H1 (cell line): ENCODE measurements around the gene ADPRH. TPM values are rescaled to one million over a fixed set of nuclear protein-coding genes. Genes with fewer than 3 reads are reported as not detected.

Source experiments
- CTCF ChIA-PET: fragments of 300-600 bp; sonication (Branson Sonifier 250); formaldehyde crosslinking; loops from one replicate; lab custom pipeline; 2021; ENCODE audit not compliant: partially characterized antibody; lab: Charles Lee
- POLR2A ChIA-PET: fragments of 300-600 bp; sonication (Branson Sonifier 250); formaldehyde crosslinking; loops from one replicate; lab custom pipeline; 2021; ENCODE audit warnings: inconsistent platforms; ENCODE audit not compliant: partially characterized antibody; lab: Charles Lee
- DNase-seq, 2 experiments: peaks; one replicate each; pipeline versions ENCODE4 v3.0.0 to v3.0.0-alpha.2; 2010 to 2022; ENCODE audit warnings: low spot score in 2 of 2, low read depth in 1 of 2, mixed read lengths in 1 of 2
- FAIRE-seq: peaks from 2 replicates; lab custom pipeline; 2011; peaks lifted over from hg19 to GRCh38; lab: Jason Lieb, UNC
- H2AFZ ChIP-seq: 2 replicates; pipeline ENCODE4 v1.8.1; 2012; ENCODE audit warnings: low read length, inconsistent platforms
- H2AK5ac ChIP-seq: 2 replicates; pipeline ENCODE4 v1.6.1; 2013; ENCODE audit warnings: low read depth, low read length
- H2BK120ac ChIP-seq: replicated peaks from 2 replicates; pipeline ENCODE3; 2013; ENCODE audit warnings: low read depth, low read length, inconsistent platforms
- H2BK12ac ChIP-seq: 2 replicates; pipeline ENCODE4 v1.6.1; 2013; ENCODE audit warnings: low read depth, low read length
- H2BK15ac ChIP-seq: 2 replicates; pipeline ENCODE4 v1.6.1; 2013; ENCODE audit warnings: low read length
- H2BK20ac ChIP-seq: 2 replicates; pipeline ENCODE4 v1.6.1; 2013; ENCODE audit warnings: low read length
- H2BK5ac ChIP-seq: 2 replicates; pipeline ENCODE4 v1.6.1; 2013; ENCODE audit warnings: low read depth, low read length
- H3K14ac ChIP-seq: 2 replicates; pipeline ENCODE4 v1.6.1; 2013; ENCODE audit warnings: inconsistent platforms; ENCODE audit not compliant: insufficient read length
- H3K18ac ChIP-seq: 2 replicates; pipeline ENCODE4 v1.6.1; 2013; ENCODE audit warnings: low read length; ENCODE audit errors: extremely low read depth
- H3K23ac ChIP-seq: 2 replicates; pipeline ENCODE4 v1.6.1; 2013; ENCODE audit warnings: inconsistent platforms; ENCODE audit not compliant: insufficient read length
- H3K23me2 ChIP-seq: 2 replicates; pipeline ENCODE4 v1.6.1; 2013; ENCODE audit warnings: low read depth, low read length
- H3K27ac ChIP-seq: 2 replicates; pipeline ENCODE4 v1.6.1; 2011; ENCODE audit warnings: low read depth, low read length, inconsistent platforms
- H3K27me3 ChIP-seq, 4 experiments: replicated peaks in 1 of 4; 1 replicate in 1 of 4; 2 replicates in 3 of 4; pipeline versions ENCODE4 v1.6.1 to v1.8.1; 2011 to 2013; ENCODE audit warnings: low read length in 3 of 4, mild to moderate bottlenecking in 3 of 4, inconsistent platforms in 2 of 4, mixed read lengths in 2 of 4, moderate library complexity in 1 of 4; ENCODE audit not compliant: control insufficient read depth in 3 of 4, insufficient read depth in 3 of 4; ENCODE audit errors: extremely low read depth in 1 of 4
- H3K36me3 ChIP-seq, 4 experiments: 2 replicates each; pipeline versions ENCODE4 v1.6.1 to v1.8.1; 2011 to 2013; ENCODE audit warnings: mild to moderate bottlenecking in 4 of 4, low read length in 3 of 4, moderate library complexity in 2 of 4, control low read depth in 1 of 4, inconsistent platforms in 1 of 4; ENCODE audit not compliant: insufficient read depth in 4 of 4, control insufficient read depth in 2 of 4
- H3K4ac ChIP-seq: replicated peaks from 2 replicates; pipeline ENCODE3; 2013; ENCODE audit warnings: low read length, low read depth, mixed read lengths, inconsistent platforms; ENCODE audit not compliant: insufficient read length
- H3K4me1 ChIP-seq, 4 experiments: replicated peaks in 1 of 4; 1 replicate in 1 of 4; 2 replicates in 3 of 4; pipeline versions ENCODE4 v1.6.1 to v1.8.1; 2011 to 2013; ENCODE audit warnings: low read length in 3 of 4, inconsistent platforms in 2 of 4, mixed read lengths in 1 of 4; ENCODE audit not compliant: insufficient read depth in 4 of 4, control insufficient read depth in 3 of 4
- H3K4me2 ChIP-seq, 2 experiments: 2 replicates each; pipeline versions ENCODE4 v1.6.1 to v1.8.1; 2011 to 2013; ENCODE audit warnings: low read depth in 2 of 2, low read length in 2 of 2, control low read depth in 1 of 2, inconsistent platforms in 1 of 2, mild to moderate bottlenecking in 1 of 2; ENCODE audit not compliant: insufficient read depth in 1 of 2
- H3K4me3 ChIP-seq, 4 experiments: fragments of 200-600, 300-600 bp in 1 of 4; sonication (generic), shearing (Covaris generic), sonication (Bioruptor Twin) in 1 of 4; 2 replicates each; pipeline versions ENCODE4 v1.5.1 to v1.8.1; 2011 to 2016; ENCODE audit warnings: low read length in 4 of 4, low read depth in 3 of 4, control low read depth in 2 of 4, inconsistent platforms in 2 of 4, mild to moderate bottlenecking in 2 of 4, mixed read lengths in 1 of 4, moderate library complexity in 1 of 4; ENCODE audit not compliant: insufficient read depth in 2 of 4; ENCODE audit errors: extremely low read depth in 1 of 4
- H3K56ac ChIP-seq: replicated peaks from 2 replicates; pipeline ENCODE3; 2013; ENCODE audit warnings: low read depth, mild to moderate bottlenecking, mixed read lengths, low read length, inconsistent platforms; ENCODE audit not compliant: insufficient read length
- H3K79me1 ChIP-seq: 2 replicates; pipeline ENCODE4 v1.6.1; 2013; ENCODE audit warnings: low read depth, low read length, control low read depth
- H3K79me2 ChIP-seq, 2 experiments: 2 replicates each; pipeline versions ENCODE4 v1.6.1 to v1.8.1; 2012 to 2013; ENCODE audit warnings: low read length in 2 of 2, mild to moderate bottlenecking in 2 of 2, inconsistent platforms in 1 of 2; ENCODE audit not compliant: insufficient read depth in 2 of 2, control insufficient read depth in 1 of 2
- H3K9ac ChIP-seq, 4 experiments: replicated peaks in 1 of 4; 1 replicate in 1 of 4; 2 replicates in 3 of 4; pipeline versions ENCODE4 v1.6.1 to v1.8.1; 2011 to 2013; ENCODE audit warnings: low read depth in 3 of 4, low read length in 3 of 4, control low read depth in 2 of 4, mild to moderate bottlenecking in 2 of 4, moderate library complexity in 2 of 4, inconsistent platforms in 1 of 4; ENCODE audit errors: extremely low read depth in 1 of 4
- H3K9me3 ChIP-seq, 2 experiments: 2 replicates each; pipeline versions ENCODE4 v1.6.1 to v1.8.1; 2012 to 2013; ENCODE audit warnings: mild to moderate bottlenecking in 2 of 2, moderate library complexity in 2 of 2, control low read depth in 1 of 2, inconsistent platforms in 1 of 2, low read depth in 1 of 2, low read length in 1 of 2, mixed read lengths in 1 of 2; ENCODE audit not compliant: insufficient read depth in 2 of 2
- H4K20me1 ChIP-seq, 2 experiments: replicated peaks in 1 of 2; 2 replicates each; pipeline versions ENCODE3 to v1.8.1; 2011 to 2013; ENCODE audit warnings: inconsistent platforms in 2 of 2, low read length in 2 of 2, mild to moderate bottlenecking in 1 of 2; ENCODE audit not compliant: insufficient read depth in 2 of 2, control insufficient read depth in 1 of 2
- H4K5ac ChIP-seq: 2 replicates; pipeline ENCODE4 v1.6.1; 2013; ENCODE audit warnings: low read length, low read depth, mixed read lengths, inconsistent platforms; ENCODE audit not compliant: insufficient read length
- H4K8ac ChIP-seq: 2 replicates; pipeline ENCODE4 v1.8.0; 2013; ENCODE audit warnings: mild to moderate bottlenecking, moderate library complexity, low read length, inconsistent platforms; ENCODE audit not compliant: insufficient read depth; ENCODE audit errors: extremely low read depth
- H4K91ac ChIP-seq: replicated peaks from 2 replicates; pipeline ENCODE3; 2013; ENCODE audit warnings: low read length, mixed read lengths, inconsistent platforms; ENCODE audit not compliant: insufficient read length
- ASH2L ChIP-seq: fragments of 200-600, 300-600 bp; sonication (generic); IDR thresholded peaks from one replicate; pipeline ENCODE4 v1.7.1; 2017; ENCODE audit warnings: low read length
- CREB1 ChIP-seq: IDR thresholded peaks from 2 replicates; pipeline ENCODE4 v1.6.1; 2012; ENCODE audit warnings: inconsistent platforms
- EGR1 ChIP-seq: IDR thresholded peaks from 2 replicates; pipeline ENCODE4 v1.6.1; 2011; ENCODE audit warnings: low read depth, low read length, borderline replicate concordance
- EZH2 ChIP-seq: fragments of 200-600 bp; sonication (generic); IDR thresholded peaks from 2 replicates; pipeline ENCODE4 v1.7.1; 2012; ENCODE audit warnings: low read depth, mild to moderate bottlenecking, moderate library complexity, low read length, inconsistent platforms; ENCODE audit not compliant: severe bottlenecking
- HDAC2 ChIP-seq, 2 experiments: fragments of 300-600 bp in 1 of 2; sonication (generic) in 1 of 2; IDR thresholded peaks; 2 replicates each; pipeline ENCODE4 v1.6.1; 2011 to 2012; ENCODE audit warnings: low read depth in 2 of 2, low read length in 2 of 2, mild to moderate bottlenecking in 2 of 2, moderate library complexity in 2 of 2, borderline replicate concordance in 1 of 2, inconsistent platforms in 1 of 2
- NANOG ChIP-seq: IDR thresholded peaks from 2 replicates; pipeline ENCODE4 v1.6.1; 2011; ENCODE audit warnings: low read length, low read depth, mild to moderate bottlenecking, inconsistent platforms; ENCODE audit not compliant: insufficient read depth, poor library complexity, severe bottlenecking
- PHF8 ChIP-seq: fragments of 200-600 bp; sonication (generic); conservative IDR thresholded peaks from 2 replicates; pipeline ENCODE4 v1.7.1; 2012; ENCODE audit warnings: low read depth, mild to moderate bottlenecking, inconsistent platforms, low read length, moderate library complexity
- SP1 ChIP-seq: IDR thresholded peaks from 2 replicates; pipeline ENCODE4 v1.6.1; 2011; ENCODE audit warnings: low read depth, low read length
- SP2 ChIP-seq: IDR thresholded peaks from 2 replicates; pipeline ENCODE4 v1.6.1; 2012; ENCODE audit warnings: mild to moderate bottlenecking, low read length, inconsistent platforms
- YY1 ChIP-seq: IDR thresholded peaks from 2 replicates; pipeline ENCODE4 v1.6.1; 2011; ENCODE audit warnings: low read depth, mild to moderate bottlenecking, low read length
- polyA plus RNA-seq, 7 experiments: library from polyadenylated mRNA; depleted of rRNA in 3 of 7; stranded (reverse) in 5 of 7; unstranded in 2 of 7; fragments of >200 nt in 5 of 7; fragments of 200-250 nt in 2 of 7; gene quantifications; 1 replicate in 5 of 7; 2 replicates in 1 of 7; 4 replicates in 1 of 7; pipeline versions ENCODE4 v1.2.1 to v1.2.3, GENCODE V29; 2011 to 2013; ENCODE audit warnings: missing spikeins in 2 of 7, mixed read lengths in 2 of 7
- total RNA-seq: library from RNA; stranded (reverse); fragmentation: NEBNext Ultra II Directional; extraction: Animal tissue kit (Norgen Biotek cat#: 25700); gene quantifications from 2 replicates; pipeline ENCODE4 v1.2.1, GENCODE V29; 2021
- TF ChIP-seq, protein P1 (sequence below): IDR thresholded peaks from 2 replicates; pipeline ENCODE4 v1.6.1; 2012; ENCODE audit warnings: inconsistent platforms

The ADPRH gene
- total and polyA plus RNA-seq, 2 of the 8 experiments (the other 6 are each of a cell fraction or from before 2014, with no cell fraction given): 2.6 to 4.2 TPM

DNA sequence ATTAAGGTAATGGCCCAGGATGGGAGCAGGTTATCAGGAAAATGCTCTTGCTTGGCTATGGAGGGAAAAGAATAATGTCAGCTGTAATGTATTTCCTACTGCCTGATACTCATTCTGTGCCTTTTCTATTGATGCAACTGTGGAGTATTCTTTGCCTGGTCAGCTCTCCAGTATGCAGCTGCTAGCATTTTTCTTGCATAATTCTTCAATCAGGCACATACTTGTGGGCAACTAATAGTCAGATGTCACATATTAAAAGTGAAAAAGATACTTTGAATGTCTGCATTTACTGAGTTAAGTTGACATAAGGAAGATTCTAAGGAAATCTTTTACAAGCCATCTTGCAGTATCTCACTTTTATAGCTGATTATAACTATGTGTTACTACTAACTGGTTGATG lies 49.4 kb upstream of the ADPRH start:
- Histone ChIP-seq H2AK5ac (no peak overlapping the region), H3K4me1 (peaks cover 0 to 4% (median 0%) of the 10 kb centered on the region in 4 experiments; a peak in 2 of 7 replicates), H2AFZ (no peak overlapping the region), H3K79me2 (no peaks in the 10 kb centered on the region), H3K4me3 (no peak overlapping the region), H3K14ac (no peak overlapping the region), H3K9me3 (no peaks in the 10 kb centered on the region), H3K56ac (no peak overlapping the region), H2BK5ac (no peak overlapping the region), H4K8ac (no peak overlapping the region), H4K91ac (no peak overlapping the region), H3K23ac (no peak overlapping the region), H3K23me2 (no peaks in the 10 kb centered on the region), H2BK120ac (no peak overlapping the region), H4K5ac (no peak overlapping the region), H3K27me3 (no peaks in the 10 kb centered on the region), H3K27ac (no peak overlapping the region), H4K20me1 (no peaks in the 10 kb centered on the region), H3K4ac (no peak overlapping the region), H2BK12ac (no peak overlapping the region), H3K9ac (no peak overlapping the region), H3K18ac (no peak overlapping the region), H2BK15ac (no peak overlapping the region), H3K4me2 (no peak overlapping the region), H2BK20ac (no peak overlapping the region), H3K36me3 (no peaks in the 10 kb centered on the region), H3K79me1 (no peaks in the 10 kb centered on the region)
- DNase-seq (no peak), FAIRE-seq (no peak)
- POLR2A ChIA-PET: interaction anchor here (0.8 kb wide), 1 partner anchor 9 kb away, joined by 3 read pairs; no protein-coding TSS in a partner anchor
- no peak for TF ChIP-seq SP2
- TF ChIP-seq PHF8: no peak
- TF ChIP-seq CREB1: no peak
- TF ChIP-seq, protein P1, sequence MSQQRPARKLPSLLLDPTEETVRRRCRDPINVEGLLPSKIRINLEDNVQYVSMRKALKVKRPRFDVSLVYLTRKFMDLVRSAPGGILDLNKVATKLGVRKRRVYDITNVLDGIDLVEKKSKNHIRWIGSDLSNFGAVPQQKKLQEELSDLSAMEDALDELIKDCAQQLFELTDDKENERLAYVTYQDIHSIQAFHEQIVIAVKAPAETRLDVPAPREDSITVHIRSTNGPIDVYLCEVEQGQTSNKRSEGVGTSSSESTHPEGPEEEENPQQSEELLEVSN: no peak
- no peak for TF ChIP-seq YY1
- TF ChIP-seq NANOG: no peak
- no peak for TF ChIP-seq EZH2
- no peak for TF ChIP-seq EGR1
- TF ChIP-seq SP1: no peak
- no peak for TF ChIP-seq ASH2L
- no peak for TF ChIP-seq HDAC2 (IDR thresholded peaks at IDR 0.05; ENCODE audit: borderline replicate concordance in 1 of 2, low read depth in 2 of 2, low read length in 2 of 2)
- CTCF ChIA-PET: interaction anchor here (0.7 to 1.4 kb wide), 3 partner anchors 8 to 30 kb away, joined by 3 to 6 read pairs (median 4); partner anchors contain the start of gene CD80
